H1 (cell line): ENCODE data around the gene CCDC86. TPM values are rescaled to one million over a fixed set of nuclear protein-coding genes. Genes with fewer than 3 reads are reported as not detected.
A peak's percentile ranks its signal among the peaks of the same experiment; 100 is the strongest.

Source experiments
- ATF2 ChIP-seq: IDR thresholded peaks from 2 replicates; pipeline ENCODE4 v1.6.1; 2012; ENCODE audit warnings: low read length, inconsistent platforms
- BRCA1 ChIP-seq: IDR thresholded peaks from 2 replicates; pipeline ENCODE4 v1.6.1; 2012; ENCODE audit warnings: low read depth, low read length, improper control_type of control experiment
- CBX8 ChIP-seq: fragments of 300-800, 300-1000 bp; sonication (generic); IDR thresholded peaks from 2 replicates; pipeline ENCODE4 v1.7.1; 2016; ENCODE audit warnings: low read depth, low read length, borderline replicate concordance
- CREB1 ChIP-seq: IDR thresholded peaks from 2 replicates; pipeline ENCODE4 v1.6.1; 2012; ENCODE audit warnings: inconsistent platforms
- CTCF ChIP-seq, 3 experiments: IDR thresholded peaks; 1 replicate in 2 of 3; 2 replicates in 1 of 3; pipeline versions ENCODE4 v1.5.1 to v1.6.1; 2011; ENCODE audit warnings: low read length in 3 of 3, mild to moderate bottlenecking in 3 of 3, inconsistent platforms in 2 of 3, low read depth in 1 of 3, moderate library complexity in 1 of 3; ENCODE audit not compliant: insufficient read depth in 1 of 3; ENCODE audit errors: control extremely low read depth in 1 of 3
- E2F6 ChIP-seq: IDR thresholded peaks from 2 replicates; pipeline ENCODE4 v1.6.1; 2012; ENCODE audit warnings: inconsistent platforms
- EGR1 ChIP-seq: IDR thresholded peaks from 2 replicates; pipeline ENCODE4 v1.6.1; 2011; ENCODE audit warnings: low read depth, low read length, borderline replicate concordance
- GABPA ChIP-seq: IDR thresholded peaks from 2 replicates; pipeline ENCODE4 v1.6.1; 2011; ENCODE audit warnings: mild to moderate bottlenecking, low read length, moderate library complexity, borderline replicate concordance; ENCODE audit not compliant: insufficient read depth
- GTF2F1 ChIP-seq: IDR thresholded peaks from 2 replicates; pipeline ENCODE4 v1.6.1; 2012; ENCODE audit warnings: low read depth, low read length, improper control_type of control experiment, borderline replicate concordance
- POU5F1 ChIP-seq: IDR thresholded peaks from 2 replicates; pipeline ENCODE4 v1.6.1; 2011; ENCODE audit warnings: low read depth, mild to moderate bottlenecking, low read length, moderate library complexity
- RXRA ChIP-seq: IDR thresholded peaks from 2 replicates; pipeline ENCODE4 v1.6.1; 2011; ENCODE audit warnings: low read depth, mild to moderate bottlenecking, low read length, moderate library complexity; ENCODE audit not compliant: insufficient read depth
- SIN3A ChIP-seq, 2 experiments: IDR thresholded peaks in 1 of 2; conservative IDR thresholded peaks in 1 of 2; 2 replicates each; pipeline ENCODE4 v1.6.1; 2011 to 2012; ENCODE audit warnings: low read length in 2 of 2, improper control_type of control experiment in 1 of 2, low read depth in 1 of 2, mild to moderate bottlenecking in 1 of 2
- SIRT6 ChIP-seq: IDR thresholded peaks from one replicate; pipeline ENCODE4 v1.7.1; 2012; ENCODE audit warnings: low read length, inconsistent platforms
- SIX5 ChIP-seq: IDR thresholded peaks from 2 replicates; pipeline ENCODE4 v1.6.1; 2011; ENCODE audit warnings: mild to moderate bottlenecking, low read depth, low read length
- SP4 ChIP-seq: IDR thresholded peaks from 2 replicates; pipeline ENCODE4 v1.6.1; 2012; ENCODE audit warnings: low read length, inconsistent platforms
- SRF ChIP-seq: IDR thresholded peaks from 2 replicates; pipeline ENCODE4 v1.6.1; 2011; ENCODE audit warnings: mild to moderate bottlenecking, low read depth, low read length, moderate library complexity
- SUZ12 ChIP-seq: fragments of 200-600 bp; sonication (generic); IDR thresholded peaks from 2 replicates; pipeline ENCODE4 v1.6.1; 2012; ENCODE audit warnings: mild to moderate bottlenecking, inconsistent platforms, low read length, moderate library complexity, mixed read lengths
- TCF12 ChIP-seq: IDR thresholded peaks from 2 replicates; pipeline ENCODE4 v1.6.1; 2011; ENCODE audit warnings: low read depth, mild to moderate bottlenecking, low read length
- ZNF274 ChIP-seq: IDR thresholded peaks from 2 replicates; pipeline ENCODE4 v1.7.0; 2012; ENCODE audit warnings: low read length, borderline replicate concordance; ENCODE audit errors: extremely low read depth
- polyA plus RNA-seq, 7 experiments: library from polyadenylated mRNA; depleted of rRNA in 3 of 7; stranded (reverse) in 5 of 7; unstranded in 2 of 7; fragments of >200 nt in 5 of 7; fragments of 200-250 nt in 2 of 7; gene quantifications; 1 replicate in 5 of 7; 2 replicates in 1 of 7; 4 replicates in 1 of 7; pipeline versions ENCODE4 v1.2.1 to v1.2.3, GENCODE V29; 2011 to 2013; ENCODE audit warnings: missing spikeins in 2 of 7, mixed read lengths in 2 of 7
- total RNA-seq: library from RNA; stranded (reverse); fragmentation: NEBNext Ultra II Directional; extraction: Animal tissue kit (Norgen Biotek cat#: 25700); gene quantifications from 2 replicates; pipeline ENCODE4 v1.2.1, GENCODE V29; 2021

The CCDC86 gene
- total and polyA plus RNA-seq, 2 of the 8 experiments (the other 6 are each of a cell fraction or from before 2014, with no cell fraction given): 37.7 to 76.4 TPM

- TF ChIP-seq ZNF274 (no peak), ATF2 (no peak), RXRA (no peak), CBX8 (no peak), GTF2F1 (0 out of 2 replicates have a peak, but pooled peaks have one; percentile 46), EGR1 (no peak), POU5F1 (no peak), SP4 (no peak), CREB1 (peak; percentile 100), SRF (peak; percentile 92), E2F6 (peak; percentile 88), TCF12 (0 out of 2 replicates have a peak, but pooled peaks have one; percentile 67), GABPA (no peak), SIX5 (peak; percentile 39; the same call in 1 of the 2 replicates), SUZ12 (no peak), BRCA1 (peak; percentile 59), SIRT6 (no peak), CTCF (IDR thresholded peaks at IDR 0.05; ENCODE audit: control extremely low read depth in 1 of 3, insufficient read depth in 1 of 3, low read depth in 1 of 3, low read length in 3 of 3) (no peak), SIN3A (conservative IDR thresholded peaks at IDR 0.05 in 1 of 2, IDR thresholded peaks at IDR 0.05 in 1 of 2; ENCODE audit: low read depth in 1 of 2, low read length in 2 of 2) (peak; percentile 99 to 100)
Observed at GRCh38 chr11:60841797-60842667, at the start of gene CCDC86 (continued).
